ENCODE data around the gene MNT. TPM values are rescaled to one million over a fixed set of nuclear protein-coding genes. Genes with fewer than 3 reads are reported as not detected.

Gene MNT
- total RNA-seq, 1 donor from 2014 or later, result 25.0 TPM

GRCh38 chr17:2396568-2397246 lies 4.2 kb downstream of the MNT start:
- DNase-seq (ENCODE audit: low spot score), result peak; percentile 99

GRCh38 chr17:2396192-2396567 lies 4.7 kb downstream of the MNT start:
- no peak for DNase-seq (ENCODE audit: low spot score)

GRCh38 chr17:2395258-2396181 lies 5.3 kb downstream of the MNT start:
- no peak for DNase-seq (ENCODE audit: low spot score)

GRCh38 chr17:2394775-2395201 lies 6.1 kb downstream of the MNT start:
- no peak for DNase-seq (ENCODE audit: low spot score)

- no peak for DNase-seq (ENCODE audit: low spot score)
Measured at GRCh38 chr17:2393954-2394749, 6.7 kb downstream of the MNT start.

GRCh38 chr17:2393174-2393953 lies 7.5 kb downstream of the MNT start:
- peak; percentile 93 for DNase-seq (ENCODE audit: low spot score)

- peak; percentile 97 for DNase-seq (ENCODE audit: low spot score)
Measured at GRCh38 chr17:2392252-2393173, 8.3 kb downstream of the MNT start.

- DNase-seq (ENCODE audit: low spot score), result no peak
Measured at GRCh38 chr17:2391597-2392251, 9.1 kb downstream of the MNT start.

- DNase-seq (ENCODE audit: low spot score), result no peak
Measured at GRCh38 chr17:2390199-2390836, 10.5 kb downstream of the MNT start.

- DNase-seq (ENCODE audit: low spot score), result no peak
Measured at GRCh38 chr17:2388683-2389055, 12.2 kb downstream of the MNT start.

GRCh38 chr17:2388020-2388682 lies 12.7 kb downstream of the MNT start:
- no peak for DNase-seq (ENCODE audit: low spot score)

GRCh38 chr17:2387086-2388019 lies 13.5 kb downstream of the MNT start:
- DNase-seq (ENCODE audit: low spot score), result no peak

GRCh38 chr17:2386400-2387085 lies 14.3 kb downstream of the MNT start:
- DNase-seq (ENCODE audit: low spot score), result no peak

- no peak for DNase-seq (ENCODE audit: low spot score)
Measured at GRCh38 chr17:2385240-2386210, 15.3 kb downstream of the MNT start.

- DNase-seq (ENCODE audit: low spot score), result no peak
Measured at GRCh38 chr17:2384439-2385127, 16.3 kb downstream of the MNT start.

All from umbilical cord (tissue), 2 donors.